A549 (cell line): ENCODE results near the gene TEX29. TPM values are rescaled to one million over a fixed set of nuclear protein-coding genes. Genes with fewer than 3 reads are reported as not detected.

Experiments
- ATAC-seq, 2 experiments: fragments of 200-7000 bp in 1 of 2; fragments of >200 bp in 1 of 2; cut with Nextera tagmentation in 1 of 2; cut with Tn5 transposase in 1 of 2; 3 replicates each; pipeline versions ENCODE4 v1.8.0 to v1.9.1; 2018 to 2020; ENCODE audit warnings: mild to moderate bottlenecking in 1 of 2, moderate library complexity in 1 of 2
- CTCF ChIA-PET: fragments of 300-600 bp; sonication (Branson Sonifier 250); formaldehyde crosslinking; extraction: SDS; loops from one replicate; lab custom pipeline; 2021; ENCODE audit warnings: antibody characterized with exemption, inconsistent platforms; lab: Yijun Ruan, JAX
- POLR2A ChIA-PET: fragments of 350-600 bp; formaldehyde crosslinking; extraction: SDS; loops from one replicate; lab custom pipeline; 2021; ENCODE audit warnings: antibody characterized with exemption, inconsistent platforms; lab: Yijun Ruan, JAX
- DNase-seq, 2 experiments: peaks; one replicate each; pipeline versions ENCODE4 v3.0.0 to v3.0.0-alpha.2; 2011 to 2016; ENCODE audit warnings: low read depth in 1 of 2, low spot score in 1 of 2
- FAIRE-seq: peaks from 2 replicates; lab custom pipeline; 2011; peaks lifted over from hg19 to GRCh38; lab: Jason Lieb, UNC
- H3K27ac ChIP-seq, 2 experiments: fragments of >200 bp; sonication (Bioruptor Twin); formaldehyde crosslinking; 3 replicates each; pipeline ENCODE4 v1.5.1; 2016 to 2017
- H3K4me1 ChIP-seq: fragments of >200 bp; sonication (Bioruptor Twin); formaldehyde crosslinking; 3 replicates; pipeline ENCODE4 v1.6.1; 2016
- H3K4me2 ChIP-seq: fragments of >200 bp; sonication (Bioruptor Twin); formaldehyde crosslinking; 3 replicates; pipeline ENCODE4 v1.6.1; 2016
- H3K4me3 ChIP-seq: fragments of >200 bp; sonication (Bioruptor Twin); formaldehyde crosslinking; 3 replicates; pipeline ENCODE4 v1.5.1; 2016
- H3K9me3 ChIP-seq: fragments of >200 bp; sonication (Bioruptor Twin); formaldehyde crosslinking; 3 replicates; pipeline ENCODE4 v1.6.1; 2016
- BHLHE40 ChIP-seq: IDR thresholded peaks from 2 replicates; pipeline ENCODE4 v1.6.1; 2012; ENCODE audit warnings: low read depth, low read length, inconsistent platforms
- CBX2 ChIP-seq: fragments of 200-600 bp; sonication (generic); IDR thresholded peaks from 2 replicates; pipeline ENCODE4 v1.6.1; 2016; ENCODE audit warnings: low read depth, mild to moderate bottlenecking, borderline replicate concordance
- CHD2 ChIP-seq: fragments of 150-350 bp; IDR thresholded peaks from 2 replicates; pipeline ENCODE4 v1.6.1; 2014; ENCODE audit warnings: low read length; ENCODE audit not compliant: partially characterized antibody
- CHD4 ChIP-seq: fragments of 200-600 bp; sonication (generic); IDR thresholded peaks from 2 replicates; pipeline ENCODE4 v1.6.1; 2016; ENCODE audit warnings: antibody characterized with exemption, mild to moderate bottlenecking, borderline replicate concordance
- EHF ChIP-seq: fragments of 250-450 bp; sonication (Bioruptor Pico); IDR thresholded peaks from 2 replicates; pipeline ENCODE4 v1.5.0; 2020; ENCODE audit warnings: mild to moderate bottlenecking
- EP300 ChIP-seq, 2 experiments: fragments of >200 bp; sonication (Bioruptor Twin); formaldehyde crosslinking; IDR thresholded peaks; 2 replicates in 1 of 2; 3 replicates in 1 of 2; pipeline ENCODE4 v1.6.1; 2016 to 2017
- FOXS1 ChIP-seq: fragments of 250-450 bp; sonication (Bioruptor Pico); IDR thresholded peaks from 2 replicates; pipeline ENCODE4 v1.5.0; 2020; ENCODE audit warnings: mild to moderate bottlenecking, moderate library complexity
- HEYL ChIP-seq: fragments of 250-450 bp; sonication (Bioruptor Pico); IDR thresholded peaks from 2 replicates; pipeline ENCODE4 v1.8.0; 2021; ENCODE audit warnings: mild to moderate bottlenecking, moderate library complexity
- HOXA7 ChIP-seq: fragments of 250-450 bp; sonication (Bioruptor Pico); IDR thresholded peaks from 2 replicates; pipeline ENCODE4 v1.5.0; 2020; ENCODE audit warnings: mild to moderate bottlenecking, moderate library complexity
- HOXB5 ChIP-seq: fragments of 250-450 bp; sonication (Bioruptor Pico); IDR thresholded peaks from 2 replicates; pipeline ENCODE4 v1.5.0; 2020; ENCODE audit warnings: mild to moderate bottlenecking, moderate library complexity
- JUNB ChIP-seq: fragments of >200 bp; sonication (Bioruptor Twin); formaldehyde crosslinking; IDR thresholded peaks from 2 replicates; pipeline ENCODE4 v1.6.1; 2016
- KDM1A ChIP-seq: fragments of 200-600 bp; sonication (generic); IDR thresholded peaks from 2 replicates; pipeline ENCODE4 v1.6.1; 2016; ENCODE audit warnings: low read depth, mild to moderate bottlenecking
- MAFK ChIP-seq: fragments of 450-650 bp; IDR thresholded peaks from 2 replicates; pipeline ENCODE4 v1.6.1; 2014; ENCODE audit not compliant: partially characterized antibody
- NFE2L2 ChIP-seq: fragments of 150-350 bp; conservative IDR thresholded peaks from 2 replicates; pipeline ENCODE4 v1.6.1; 2014; ENCODE audit warnings: low read length
- POLR2A ChIP-seq: IDR thresholded peaks from 2 replicates; pipeline ENCODE4 v1.6.1; 2012; ENCODE audit warnings: mild to moderate bottlenecking, low read length
- RARB ChIP-seq: fragments of 250-450 bp; sonication (Bioruptor Pico); IDR thresholded peaks from 2 replicates; pipeline ENCODE4 v1.8.0; 2021; ENCODE audit warnings: mild to moderate bottlenecking, moderate library complexity
- RCOR1 ChIP-seq: fragments of 150-350 bp; IDR thresholded peaks from 2 replicates; pipeline ENCODE4 v1.6.1; 2014; ENCODE audit warnings: antibody characterized with exemption, low read length, low read depth
- RFX5 ChIP-seq: fragments of 450-650 bp; IDR thresholded peaks from 2 replicates; pipeline ENCODE4 v1.7.1; 2014; ENCODE audit warnings: antibody characterized with exemption, mild to moderate bottlenecking, moderate library complexity
- SMC3 ChIP-seq: fragments of >200 bp; sonication (Bioruptor Twin); formaldehyde crosslinking; IDR thresholded peaks from 3 replicates; pipeline ENCODE4 v1.6.1; 2018; ENCODE audit warnings: inconsistent platforms
- TP53 ChIP-seq: fragments of 250-450 bp; sonication (Bioruptor Pico); IDR thresholded peaks from 2 replicates; pipeline ENCODE4 v1.5.0; 2021; ENCODE audit warnings: mild to moderate bottlenecking, moderate library complexity
- ZC3H11A ChIP-seq: fragments of 450-650 bp; IDR thresholded peaks from 2 replicates; pipeline ENCODE4 v1.6.1; 2014; ENCODE audit warnings: antibody characterized with exemption, mild to moderate bottlenecking
- ZFP36 ChIP-seq: fragments of 450-650 bp; IDR thresholded peaks from 2 replicates; pipeline ENCODE4 v1.6.1; 2014; ENCODE audit warnings: borderline replicate concordance; ENCODE audit not compliant: partially characterized antibody
- ZNF302 ChIP-seq: fragments of 250-450 bp; sonication (Bioruptor Pico); IDR thresholded peaks from 2 replicates; pipeline ENCODE4 v1.9.0; 2021; ENCODE audit warnings: inconsistent platforms, mild to moderate bottlenecking, moderate library complexity
- WGBS: methylation state at CpG from one replicate; pipeline ENCODE4 v1.1.6; 2017; ENCODE audit errors: missing lambda C conversion rate; 5-methylcytosine and 5-hydroxymethylcytosine counted together
- polyA plus RNA-seq, 4 experiments: library from polyadenylated mRNA; depleted of rRNA in 3 of 4; stranded (reverse); fragments of >200 nt; fragmentation: RNase III in 1 of 4; extraction: RNeasy Plus Mini Kit Qiagen cat#74134 plus additional on column Dnase treatment in 1 of 4; gene quantifications; 2 replicates in 3 of 4; 3 replicates in 1 of 4; pipeline ENCODE4 v1.2.3, GENCODE V29; 2011 to 2017
- TF ChIP-seq, protein P1 (sequence below): IDR thresholded peaks from 2 replicates; pipeline ENCODE4 v1.6.1; 2012
- TF ChIP-seq, protein P2 (sequence below): fragments of >200 bp; sonication (Bioruptor Twin); formaldehyde crosslinking; IDR thresholded peaks from 2 replicates; pipeline ENCODE4 v1.6.1; 2016
- TF ChIP-seq, protein P3 (sequence below): fragments of >200 bp; sonication (Bioruptor Twin); formaldehyde crosslinking; IDR thresholded peaks from 3 replicates; pipeline ENCODE4 v1.6.1; 2016

Gene TEX29
- polyA plus RNA-seq, 2 of the 4 experiments (the other 2 are of a cell fraction), result 0.13 to 0.35 TPM

DNA sequence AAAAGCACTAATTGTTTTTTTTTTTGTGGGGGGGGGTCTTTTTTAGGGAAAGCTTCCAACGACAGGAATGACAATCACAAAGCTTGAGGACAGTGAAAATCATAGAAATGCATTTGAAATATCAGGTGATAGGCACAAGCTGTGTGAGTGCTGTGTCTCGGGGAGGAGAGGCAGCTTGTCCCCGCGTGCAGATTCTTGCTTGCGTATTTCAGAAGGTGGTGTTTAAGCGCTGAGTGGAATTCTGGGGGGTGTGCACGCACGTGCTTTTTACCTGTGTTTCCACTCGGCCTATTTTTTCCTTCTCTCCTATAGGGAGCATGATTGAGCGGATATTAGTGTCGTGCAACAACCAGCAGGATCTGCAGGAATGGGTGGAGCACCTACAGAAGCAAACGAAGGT lies 40.2 kb upstream of the TEX29 start:
- no peak overlapping the region for H3K4me2 ChIP-seq
- H3K9me3 ChIP-seq, result no peaks in the 10 kb centered on the region
- DNase-seq (no peak), FAIRE-seq (no peak), ATAC-seq (no peak)
- no peaks in the 10 kb centered on the region for H3K4me1 ChIP-seq
- H3K4me3 ChIP-seq, result no peak overlapping the region
- WGBS, result 86% methylated on average over 12 of the region's 12 CpGs
- TF ChIP-seq HEYL (CRISPR knock-in tag) (no peak), HOXA7 (CRISPR knock-in tag) (no peak), JUNB (no peak), ZFP36 (no peak), MAFK (no peak), RCOR1 (no peak)
- no peak overlapping the region for H3K27ac ChIP-seq
- CTCF ChIA-PET, result no interaction called here
- POLR2A ChIA-PET, result no interaction called here

DNA sequence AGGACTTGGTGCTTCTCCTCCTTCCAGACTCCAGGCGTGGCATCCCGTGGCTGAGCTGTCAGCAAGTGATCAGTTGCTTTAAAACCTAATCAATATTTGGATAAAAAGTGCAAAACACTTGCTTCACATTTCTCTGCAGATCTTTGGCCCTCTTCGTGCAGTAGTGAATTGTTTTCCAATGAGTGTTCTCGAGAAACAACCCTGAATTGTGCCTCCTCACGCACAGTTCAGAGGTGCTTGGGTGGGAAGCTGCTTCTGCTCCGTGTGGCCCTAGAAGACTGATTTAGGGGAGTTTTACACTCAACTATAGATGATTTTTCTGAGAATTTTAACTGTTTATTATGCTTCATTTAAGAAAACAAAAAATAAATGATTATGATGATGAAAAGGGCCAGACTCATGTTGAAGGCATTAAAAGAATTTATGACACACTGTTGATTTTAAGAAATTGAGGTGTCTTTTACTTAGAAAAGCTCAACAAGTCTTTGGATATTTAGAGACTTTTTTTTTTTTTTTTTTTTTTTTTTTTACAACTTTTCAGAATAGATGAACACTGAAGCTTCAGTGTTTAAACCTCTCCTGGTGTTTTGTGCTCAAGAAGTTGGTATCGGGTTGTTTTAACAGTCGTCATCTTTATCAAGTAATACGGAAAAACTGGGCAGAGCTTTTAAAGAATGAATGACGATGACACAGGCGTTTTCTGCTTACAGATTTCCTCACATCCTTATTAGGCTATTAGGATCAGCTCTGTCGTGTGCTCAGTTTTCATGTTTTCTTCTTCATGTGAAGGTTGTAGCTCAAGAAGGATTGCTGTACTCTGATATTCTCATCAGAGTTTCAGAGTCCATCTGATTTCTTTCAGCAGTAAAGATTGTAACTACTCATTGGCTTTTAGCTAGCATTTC lies 39.5 kb upstream of the TEX29 start:
- Histone ChIP-seq H3K9me3 (no peaks in the 10 kb centered on the region), H3K4me3 (no peak overlapping the region), H3K4me1 (no peaks in the 10 kb centered on the region), H3K4me2 (no peak overlapping the region), H3K27ac (no peak overlapping the region)
- FAIRE-seq (no peak), DNase-seq (no peak), ATAC-seq (no peak)
- ChIA-PET POLR2A (no interaction called here), CTCF (interaction anchor here (1.1 kb wide), 1 partner anchor 14 kb away, joined by 3 read pairs; no protein-coding TSS in a partner anchor)
- WGBS, result 88% methylated on average over 12 of the region's 12 CpGs
- TF ChIP-seq ZFP36, result no peak
- no peak for TF ChIP-seq KDM1A
- TF ChIP-seq BHLHE40, result no peak
- TF ChIP-seq NFE2L2, result no peak
- TF ChIP-seq RCOR1, result no peak
- TF ChIP-seq ZC3H11A, result no peak
- no peak for TF ChIP-seq EHF (CRISPR knock-in tag)
- TF ChIP-seq RARB (CRISPR knock-in tag), result no peak

DNA sequence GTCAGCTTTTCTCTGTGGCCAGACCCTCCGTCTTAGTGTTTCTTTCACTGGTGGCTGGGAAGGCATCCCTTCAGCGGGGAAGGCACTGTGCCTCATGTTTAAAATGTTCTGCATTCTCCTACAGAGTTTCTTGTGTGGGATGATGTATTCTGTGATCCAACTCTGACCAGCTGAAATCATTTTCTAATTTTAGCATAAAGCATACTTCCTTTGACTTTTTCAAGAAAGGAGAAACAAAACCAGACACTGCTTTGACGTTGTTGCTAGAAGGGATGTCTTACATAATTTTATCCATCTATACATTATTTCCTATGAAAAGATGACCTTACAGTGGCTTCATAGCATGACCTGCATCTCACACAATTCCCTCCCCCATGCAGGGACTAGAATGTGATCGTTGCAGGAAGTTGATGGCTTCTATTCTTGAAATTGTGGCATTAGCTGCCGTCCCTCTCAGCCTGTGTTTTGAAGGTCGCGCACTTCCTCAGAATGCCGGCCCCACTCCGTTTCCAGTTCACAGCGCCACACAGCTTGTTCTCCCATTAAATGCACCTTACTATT lies 38.6 kb upstream of the TEX29 start:
- CTCF ChIA-PET, result interaction anchor here (1.1 kb wide), 1 partner anchor 13 kb away, joined by 3 read pairs; no protein-coding TSS in a partner anchor
- WGBS, result 98% methylated on average over 8 of the region's 10 CpGs
- no peak for ATAC-seq
- no peak overlapping the region for H3K4me3 ChIP-seq
- POLR2A ChIA-PET, result no interaction called here
- no peak for FAIRE-seq
- no peak overlapping the region for H3K27ac ChIP-seq
- no peaks in the 10 kb centered on the region for H3K9me3 ChIP-seq
- no peak for DNase-seq
- no peaks in the 10 kb centered on the region for H3K4me1 ChIP-seq
- H3K4me2 ChIP-seq, result no peak overlapping the region
- TF ChIP-seq ZNF302 (CRISPR knock-in tag), result no peak
- no peak for TF ChIP-seq HOXB5 (CRISPR knock-in tag)
- TF ChIP-seq, protein P1, sequence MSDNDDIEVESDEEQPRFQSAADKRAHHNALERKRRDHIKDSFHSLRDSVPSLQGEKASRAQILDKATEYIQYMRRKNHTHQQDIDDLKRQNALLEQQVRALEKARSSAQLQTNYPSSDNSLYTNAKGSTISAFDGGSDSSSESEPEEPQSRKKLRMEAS, result no peak
- no peak for TF ChIP-seq RFX5
- no peak for TF ChIP-seq TP53 (CRISPR knock-in tag)
- no peak for TF ChIP-seq CHD4
- no peak for TF ChIP-seq SMC3
- no peak for TF ChIP-seq POLR2A
- TF ChIP-seq HEYL (CRISPR knock-in tag), result no peak
- TF ChIP-seq CHD2, result no peak
- TF ChIP-seq, protein P2, sequence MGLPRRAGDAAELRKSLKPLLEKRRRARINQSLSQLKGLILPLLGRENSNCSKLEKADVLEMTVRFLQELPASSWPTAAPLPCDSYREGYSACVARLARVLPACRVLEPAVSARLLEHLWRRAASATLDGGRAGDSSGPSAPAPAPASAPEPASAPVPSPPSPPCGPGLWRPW, result no peak
- no peak for TF ChIP-seq CBX2
- no peak for TF ChIP-seq KDM1A
- TF ChIP-seq, protein P3, sequence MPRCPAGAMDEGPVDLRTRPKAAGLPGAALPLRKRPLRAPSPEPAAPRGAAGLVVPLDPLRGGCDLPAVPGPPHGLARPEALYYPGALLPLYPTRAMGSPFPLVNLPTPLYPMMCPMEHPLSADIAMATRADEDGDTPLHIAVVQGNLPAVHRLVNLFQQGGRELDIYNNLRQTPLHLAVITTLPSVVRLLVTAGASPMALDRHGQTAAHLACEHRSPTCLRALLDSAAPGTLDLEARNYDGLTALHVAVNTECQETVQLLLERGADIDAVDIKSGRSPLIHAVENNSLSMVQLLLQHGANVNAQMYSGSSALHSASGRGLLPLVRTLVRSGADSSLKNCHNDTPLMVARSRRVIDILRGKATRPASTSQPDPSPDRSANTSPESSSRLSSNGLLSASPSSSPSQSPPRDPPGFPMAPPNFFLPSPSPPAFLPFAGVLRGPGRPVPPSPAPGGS, result no peak
- TF ChIP-seq MAFK, result no peak
- no peak for TF ChIP-seq EP300 (IDR thresholded peaks at IDR 0.05)
- TF ChIP-seq FOXS1 (CRISPR knock-in tag), result no peak
- no peak for TF ChIP-seq BHLHE40
- TF ChIP-seq, all 56 proteins: peak for 0
